Aorta (tissue), 5 donors: ENCODE results near the gene PNPLA7. TPM values are rescaled to one million over a fixed set of nuclear protein-coding genes. Genes with fewer than 3 reads are reported as not detected.
"Not testable (repeated sequence)": the region's sequence is repeated elsewhere in the genome, so short reads cannot be mapped to it uniquely, and the experiment has no call there.

Experiments
- ATAC-seq: fragments of 200-7000 bp; cut with Tn5 transposase; one replicate; pipeline ENCODE4 v1.9.1; 2022; ENCODE audit warnings: moderate library complexity; ENCODE audit not compliant: low FRiP score
- DNase-seq, 2 donors: peaks; one replicate each; pipeline ENCODE4 v3.0.0-alpha.2; 2020
- H3K27ac ChIP-seq, 2 donors: one replicate each; pipeline ENCODE4 v1.5.1; 2013; ENCODE audit warnings: low read length in 2 of 2, mild to moderate bottlenecking in 2 of 2, moderate library complexity in 2 of 2, control low read depth in 1 of 2, inconsistent platforms in 1 of 2, low read depth in 1 of 2
- H3K27me3 ChIP-seq, 2 donors: one replicate each; pipeline ENCODE4 v1.6.1; 2013; ENCODE audit warnings: control low read depth in 1 of 2, low read length in 1 of 2, mild to moderate bottlenecking in 1 of 2, moderate library complexity in 1 of 2; ENCODE audit not compliant: insufficient read depth in 2 of 2, control insufficient read depth in 1 of 2
- H3K36me3 ChIP-seq, 2 donors: one replicate each; pipeline ENCODE4 v1.6.1; 2013; ENCODE audit warnings: control low read depth in 1 of 2, low read length in 1 of 2, mild to moderate bottlenecking in 1 of 2; ENCODE audit not compliant: insufficient read depth in 2 of 2, control insufficient read depth in 1 of 2
- H3K4me1 ChIP-seq, 2 donors: one replicate each; pipeline ENCODE4 v1.6.1; 2013; ENCODE audit warnings: low read length in 2 of 2, control low read depth in 1 of 2, mild to moderate bottlenecking in 1 of 2, moderate library complexity in 1 of 2; ENCODE audit not compliant: insufficient read depth in 2 of 2, control insufficient read depth in 1 of 2
- H3K4me3 ChIP-seq, 2 donors: one replicate each; pipeline ENCODE4 v1.5.1; 2013; ENCODE audit warnings: low read length in 2 of 2, control low read depth in 1 of 2, mild to moderate bottlenecking in 1 of 2
- H3K9me3 ChIP-seq: one replicate; pipeline ENCODE4 v1.6.1; 2013; ENCODE audit warnings: mild to moderate bottlenecking, low read length; ENCODE audit not compliant: control insufficient read depth
- WGBS, 2 donors: extraction: QIAGEN DNeasy Blood & Tissue Kit; methylation state at CpG; one replicate each; pipeline ENCODE4 v1.1.7; 2013; 5-methylcytosine and 5-hydroxymethylcytosine counted together
- intact Hi-C, 2 donors: fragments of 100-400 bp; cut with DNase I; formaldehyde crosslinking; loops; one replicate each; pipeline versions ENCODE4 v1.14.2 to v1.15.0; 2022
- polyA plus RNA-seq, 2 donors: library from polyadenylated mRNA; stranded (reverse); fragments of 200-250 nt; gene quantifications; one replicate each; pipeline ENCODE4 v1.2.3, GENCODE V29; 2013
- total RNA-seq, 2 donors: library from RNA; stranded (reverse); fragmentation: NEBNext Ultra II Directional; extraction: Animal tissue kit (Norgen Biotek cat#: 25700); gene quantifications; one replicate each; pipeline ENCODE4 v1.2.1, GENCODE V29; 2021
- donor health status: healthy with polysubstance abuse.
- donor health status: Bipolar disorder and iron deficiency.
- donor health status: DM: no; HTN: no; CAD: no.
- donor health status: DM: no; HTN: no; CAD: no.
- donor health status: DM: yes; HTN: yes; CAD: no.

Gene PNPLA7
- total and polyA plus RNA-seq, 4 donors = 2.1 to 36.6 (median 9.0) TPM

DNA sequence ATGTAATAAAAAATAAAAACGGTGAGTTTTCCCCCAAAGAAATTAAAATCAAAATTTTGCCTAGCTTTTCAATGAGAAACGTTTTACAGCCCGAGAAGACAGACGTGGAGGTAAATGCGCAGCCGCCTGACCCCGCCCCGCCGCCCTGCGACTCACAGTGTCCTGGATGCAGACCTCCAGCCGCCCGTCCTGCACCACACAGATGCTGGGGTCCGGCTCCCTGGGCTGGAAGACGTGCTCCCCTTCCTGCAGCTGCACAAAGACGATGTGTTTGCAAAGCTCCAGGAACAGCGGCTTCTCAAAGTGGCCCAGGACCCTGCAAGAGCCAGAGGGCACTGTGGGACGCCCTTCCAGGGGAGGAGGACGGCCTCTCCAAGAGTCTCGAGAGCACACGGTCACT is 7.7 kb downstream of the PNPLA7 start:
- Histone ChIP-seq H3K27ac (no peak overlapping the region), H3K4me1 (no peaks in the 10 kb centered on the region), H3K36me3 (no peaks in the 10 kb centered on the region), H3K27me3 (no peaks in the 10 kb centered on the region), H3K9me3 (no peaks in the 10 kb centered on the region), H3K4me3 (no peak overlapping the region)
- intact Hi-C loops = no loop called here
- ATAC-seq (no peak), DNase-seq (peak in 1 of 2 donors; percentile 43)
- 94% methylated on average over 20 of the region's 20 CpGs for WGBS, 2 donors

DNA sequence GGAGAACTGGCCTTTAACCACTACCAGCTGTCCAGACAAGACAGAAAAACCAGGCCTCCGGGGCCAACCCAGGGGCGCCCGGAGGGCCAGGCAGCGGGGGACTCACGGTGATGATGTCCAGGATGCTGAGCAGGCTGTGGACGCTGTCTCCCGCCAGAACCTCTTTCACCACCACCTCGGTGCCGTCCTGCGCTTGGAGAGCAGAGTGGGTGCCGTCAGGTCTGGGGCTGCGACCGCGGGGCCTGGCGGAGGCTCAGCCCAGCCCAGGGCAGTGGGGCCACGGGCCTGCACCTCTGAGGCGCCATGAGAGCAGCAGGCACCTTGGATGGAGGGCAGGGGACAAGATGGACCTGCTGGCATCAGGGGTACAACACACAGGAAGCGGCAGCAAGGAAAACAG is 9.7 kb downstream of the PNPLA7 start:
- 90 to 92% methylated on average over 18 of the region's 18 CpGs for WGBS, 2 donors
- H3K9me3 ChIP-seq = no peaks in the 10 kb centered on the region

DNA sequence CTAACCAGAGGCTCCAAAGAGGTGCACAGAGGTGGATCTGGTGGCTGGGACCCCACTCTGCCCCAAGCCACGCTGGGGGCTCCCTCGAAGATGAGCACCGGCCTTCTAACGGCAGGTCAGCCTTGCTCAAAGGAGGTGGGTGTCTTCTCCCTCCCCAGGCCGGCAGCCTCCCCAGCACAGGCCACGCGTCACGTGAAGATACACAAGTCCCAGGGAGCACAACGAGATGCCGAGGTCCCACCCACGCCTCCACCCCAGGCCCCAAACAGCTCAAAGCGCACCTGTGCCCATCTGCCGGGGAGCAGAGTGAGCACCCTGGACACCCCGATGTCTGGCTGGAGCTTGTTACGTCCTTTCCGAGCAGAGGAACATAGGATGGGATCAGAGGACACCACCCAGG is 12.1 kb downstream of the PNPLA7 start:
- Histone ChIP-seq H3K36me3 (no peaks in the 10 kb centered on the region), H3K4me1 (peaks cover 0 to 2% of the 10 kb centered on the region in 2 donors), H3K27ac (no peak overlapping the region), H3K4me3 (no peak overlapping the region), H3K9me3 (no peaks in the 10 kb centered on the region), H3K27me3 (no peaks in the 10 kb centered on the region)
- intact Hi-C loops = no loop called here
- ATAC-seq = no peak
- WGBS, 2 donors = 96 to 97% methylated on average over 16 of the region's 16 CpGs
- DNase-seq = peak in 1 of 2 donors; percentile 41

More for the DNA sequence above, 9.7 kb downstream of the PNPLA7 start:
- ATAC-seq (no peak), DNase-seq (peak in 1 of 2 donors; percentile 20)
- Histone ChIP-seq H3K4me3 (no peak overlapping the region), H3K27me3 (no peaks in the 10 kb centered on the region), H3K27ac (no peak overlapping the region), H3K4me1 (no peaks in the 10 kb centered on the region), H3K36me3 (no peaks in the 10 kb centered on the region)
- intact Hi-C loops = no loop called here

DNA sequence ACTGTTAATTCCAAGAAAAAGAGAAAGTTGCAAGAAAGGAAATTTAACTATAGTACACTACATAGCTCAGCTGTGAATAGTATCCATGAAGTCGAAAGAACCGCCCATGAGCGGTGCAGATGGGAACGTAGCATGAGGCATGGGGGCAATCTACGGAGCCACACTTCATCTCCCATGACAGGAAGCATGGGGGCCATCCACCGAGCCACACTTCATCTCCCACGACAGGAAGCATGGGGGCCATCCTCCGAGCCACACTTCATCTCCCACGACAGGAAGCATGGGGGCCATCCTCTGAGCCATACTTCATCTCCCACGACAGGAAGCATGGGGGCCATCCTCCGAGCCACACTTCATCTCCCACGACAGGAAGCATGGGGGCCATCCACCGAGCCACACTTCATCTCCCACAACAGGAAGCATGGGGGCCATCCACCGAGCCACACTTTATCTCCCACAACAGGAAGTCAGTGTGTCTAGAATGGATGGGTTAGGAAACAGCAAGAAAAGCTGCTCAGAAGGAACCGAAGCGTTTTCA is 13.5 kb downstream of the PNPLA7 start:
- H3K36me3 ChIP-seq, ATAC-seq, H3K4me3 ChIP-seq, H3K9me3 ChIP-seq, intact Hi-C loops, H3K27me3 ChIP-seq, DNase-seq, H3K4me1 ChIP-seq, H3K27ac ChIP-seq: not testable (repeated sequence)
- 82 to 86% methylated on average over 16 of the region's 16 CpGs for WGBS, 2 donors

DNA sequence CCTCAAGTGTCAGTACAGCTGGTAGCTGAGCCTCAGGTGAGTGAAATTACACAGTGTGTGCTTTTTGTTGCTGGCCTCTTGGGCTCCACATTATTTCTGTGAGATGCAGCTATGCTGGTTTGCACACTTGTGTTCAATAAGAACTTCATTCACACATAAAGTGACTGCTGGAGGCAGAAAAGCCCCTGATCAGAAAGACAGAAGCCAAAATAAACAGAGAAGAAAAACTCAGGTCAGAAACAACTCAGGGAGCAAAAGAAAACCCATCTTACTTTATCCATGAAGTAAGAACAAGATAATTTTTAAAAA is 15.1 kb downstream of the PNPLA7 start:
- intact Hi-C loops = no loop called here
- no peaks in the 10 kb centered on the region for H3K36me3 ChIP-seq
- no peak overlapping the region for H3K27ac ChIP-seq
- peaks cover 0 to 2% of the 10 kb centered on the region in 2 donors for H3K4me1 ChIP-seq
- no peak overlapping the region for H3K4me3 ChIP-seq
- ATAC-seq (no peak), DNase-seq (no peak)
- H3K9me3 ChIP-seq = no peaks in the 10 kb centered on the region
- H3K27me3 ChIP-seq = no peaks in the 10 kb centered on the region

DNA sequence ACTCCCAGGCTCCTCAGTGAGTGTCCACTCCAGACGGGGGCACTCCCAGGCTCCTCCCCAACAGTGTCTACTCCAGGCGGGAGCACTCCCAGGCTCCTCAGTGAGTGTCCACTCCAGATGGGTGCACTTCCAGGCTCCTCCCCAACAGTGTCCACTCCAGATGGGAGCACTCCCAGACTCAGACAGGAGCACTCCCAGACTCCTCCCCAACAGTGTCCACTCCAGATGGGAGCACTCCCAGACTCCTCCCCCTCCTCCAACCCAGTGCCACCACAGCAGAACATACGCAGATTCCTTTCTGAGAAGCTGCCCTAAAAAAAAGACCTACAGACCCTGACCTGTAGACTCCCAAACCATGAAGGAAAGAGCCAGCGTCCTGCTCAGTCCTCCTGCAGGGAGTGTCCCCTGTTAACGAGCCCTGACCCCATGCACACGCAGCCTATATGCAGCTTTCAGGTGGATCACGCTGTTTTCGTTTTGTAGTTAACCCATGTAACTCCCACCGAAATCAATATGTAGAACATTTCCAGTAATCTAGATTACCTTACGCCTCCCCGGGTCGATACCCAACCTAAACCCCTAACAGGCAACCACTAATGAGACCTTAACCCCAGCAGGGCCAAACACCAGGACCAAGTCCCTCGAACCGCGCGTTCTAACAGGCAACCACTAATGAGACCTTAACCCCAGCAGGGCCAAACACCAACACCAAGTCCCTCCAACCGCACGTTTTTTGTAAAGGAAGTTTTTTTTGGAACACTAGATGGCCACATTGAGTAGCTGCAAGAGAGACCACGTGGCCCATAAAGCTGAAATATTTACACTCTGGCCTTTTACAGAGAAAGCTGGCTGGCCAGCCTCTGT is 15.7 kb downstream of the PNPLA7 start:
- Histone ChIP-seq H3K27me3 (no peaks in the 10 kb centered on the region), H3K27ac (no peak overlapping the region), H3K4me3 (no peak overlapping the region), H3K36me3 (no peaks in the 10 kb centered on the region), H3K9me3 (no peaks in the 10 kb centered on the region), H3K4me1 (peaks cover 0 to 2% of the 10 kb centered on the region in 2 donors)
- ATAC-seq (peak; percentile 50), DNase-seq (no peak)
- WGBS, 2 donors = 48 to 51% methylated on average over 19 of the region's 19 CpGs
- intact Hi-C loops = no loop called here

DNA sequence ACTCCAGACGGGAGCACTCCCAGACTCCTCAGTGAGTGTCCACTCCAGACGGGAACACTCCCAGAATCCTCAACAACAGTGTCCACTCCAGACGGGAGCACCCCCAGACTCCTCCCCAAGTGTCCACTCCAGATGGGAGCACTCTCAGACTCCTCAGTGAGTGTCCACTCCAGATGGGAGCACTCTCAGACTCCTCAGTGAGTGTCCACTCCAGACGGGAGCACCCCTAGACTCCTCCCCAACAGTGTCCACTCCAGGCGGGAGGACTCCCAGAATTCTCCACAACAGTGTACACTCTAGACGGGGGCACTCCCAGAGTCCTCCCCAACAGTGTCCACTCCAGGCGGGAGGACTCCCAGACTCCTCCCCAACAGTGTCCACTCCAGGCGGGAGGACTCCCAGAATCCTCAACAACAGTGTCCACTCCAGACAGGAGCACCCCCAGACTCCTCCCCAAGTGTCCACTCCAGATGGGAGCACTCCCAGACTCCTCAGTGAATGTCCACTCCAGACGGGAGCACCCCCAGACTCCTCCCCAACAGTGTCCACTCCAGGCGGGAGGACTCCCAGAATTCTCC is 17.2 kb downstream of the PNPLA7 start:
- H3K27me3 ChIP-seq, intact Hi-C loops, H3K27ac ChIP-seq, H3K36me3 ChIP-seq, H3K9me3 ChIP-seq, H3K4me1 ChIP-seq, ATAC-seq, DNase-seq, H3K4me3 ChIP-seq: not testable (repeated sequence)
- 88% methylated on average over 10 of the region's 10 CpGs for WGBS, 2 donors

DNA sequence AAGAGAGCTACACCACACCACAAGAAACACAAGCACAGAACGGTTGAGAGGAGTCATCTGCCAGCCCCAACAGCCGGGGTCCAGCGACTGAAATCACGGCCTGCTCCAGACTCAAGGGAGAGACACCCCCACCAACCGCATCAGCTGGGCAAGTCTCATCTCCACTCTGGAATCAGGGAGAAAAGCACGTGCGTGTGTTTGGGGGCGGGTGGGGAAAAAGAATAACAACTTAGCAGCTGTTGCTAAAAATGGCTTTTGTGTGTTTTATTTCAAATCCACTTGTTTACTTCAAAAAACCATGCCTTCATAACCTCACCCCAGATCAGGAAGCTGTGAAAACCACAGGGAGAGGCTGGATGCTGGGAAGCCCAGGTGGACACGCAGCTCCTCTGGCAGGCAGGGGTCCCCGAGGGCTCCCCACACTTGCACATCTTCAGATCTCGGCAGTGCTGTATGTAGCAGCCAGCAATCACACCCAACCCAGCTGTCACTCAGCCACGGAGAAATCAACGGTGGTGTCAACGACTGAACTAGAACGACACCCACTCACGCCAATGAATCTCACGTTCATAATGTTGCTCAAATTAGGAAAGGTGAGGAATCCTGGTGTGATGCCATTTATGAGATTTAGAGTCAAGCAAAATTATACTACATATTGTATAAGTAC is 19.0 kb downstream of the PNPLA7 start:
- Histone ChIP-seq H3K36me3 (no peaks in the 10 kb centered on the region), H3K9me3 (no peaks in the 10 kb centered on the region), H3K4me1 (peaks cover 0 to 2% of the 10 kb centered on the region in 2 donors), H3K27me3 (no peaks in the 10 kb centered on the region), H3K4me3 (no peak overlapping the region), H3K27ac (no peak overlapping the region)
- WGBS, 2 donors = 75 to 78% methylated on average over 17 of the region's 17 CpGs
- intact Hi-C loops = no loop called here
- ATAC-seq (no peak), DNase-seq (no peak)
